GM20431 (cell line): ENCODE measurements around the gene CIAPIN1.
"Not testable (repeated sequence)": the region's sequence is repeated elsewhere in the genome, so short reads cannot be mapped to it uniquely, and the experiment has no call there.

Experiments
- in situ Hi-C: fragments of 300-500 bp; cut with MseI, MboI; formaldehyde crosslinking; loops from one replicate; pipeline ENCODE4 v1.15.0; 2020; ENCODE audit warnings: low sequenced_read_pairs; ENCODE audit not compliant: unreplicated experiment

Gene CIAPIN1

DNA sequence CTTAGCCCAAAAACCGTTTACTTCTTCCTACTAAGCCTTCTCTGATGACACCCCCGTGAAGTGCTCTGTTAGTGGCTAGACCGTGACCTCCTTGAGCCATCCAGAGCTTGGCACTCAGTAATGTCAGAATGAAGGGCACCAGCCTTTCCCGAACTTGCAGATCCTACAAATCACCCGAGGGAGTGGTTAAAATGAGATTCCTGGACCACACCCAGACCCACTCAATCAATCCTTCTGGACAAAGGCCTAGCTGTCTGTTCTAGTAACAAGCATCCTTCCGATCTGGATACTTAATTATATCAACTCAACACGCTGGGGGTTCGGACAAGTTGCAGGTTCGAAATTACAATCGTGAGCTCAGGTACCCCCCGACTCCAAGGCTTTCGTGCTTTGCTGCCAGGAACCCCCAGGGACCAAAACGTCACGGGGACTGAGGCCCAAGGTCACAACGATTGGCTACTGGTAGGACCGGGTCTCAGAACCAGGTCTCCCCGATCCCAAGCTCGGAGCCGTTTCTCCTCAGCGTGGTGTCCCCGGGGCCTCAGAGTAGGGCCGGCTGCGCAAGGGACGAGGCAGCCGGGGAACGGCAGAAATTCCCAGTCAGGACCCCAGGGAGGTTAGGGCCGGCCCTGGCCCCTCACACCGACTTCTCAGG, 527 bp downstream of the CIAPIN1 start:
- in situ Hi-C loops: no loop called here

DNA sequence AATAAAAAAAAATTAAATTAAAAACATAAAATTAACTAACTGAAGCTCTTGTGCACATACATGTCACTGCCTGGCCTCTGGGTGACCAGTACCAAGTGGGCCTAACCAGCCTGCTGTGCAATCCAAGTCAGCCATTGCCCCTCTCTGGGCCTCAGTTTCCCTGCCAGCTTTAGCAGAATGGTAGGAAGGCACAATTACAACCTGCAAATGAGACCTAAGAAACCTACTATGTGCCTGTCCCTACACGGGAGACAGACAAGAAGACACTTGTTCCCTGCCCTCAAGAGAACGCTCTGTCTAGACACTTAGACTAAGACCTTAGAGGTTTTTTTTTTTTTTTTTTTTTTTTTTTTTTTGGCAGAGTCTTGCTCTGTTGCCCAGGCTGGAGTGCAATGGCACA, 1.7 kb downstream of the CIAPIN1 start:
- in situ Hi-C loops: no loop called here

DNA sequence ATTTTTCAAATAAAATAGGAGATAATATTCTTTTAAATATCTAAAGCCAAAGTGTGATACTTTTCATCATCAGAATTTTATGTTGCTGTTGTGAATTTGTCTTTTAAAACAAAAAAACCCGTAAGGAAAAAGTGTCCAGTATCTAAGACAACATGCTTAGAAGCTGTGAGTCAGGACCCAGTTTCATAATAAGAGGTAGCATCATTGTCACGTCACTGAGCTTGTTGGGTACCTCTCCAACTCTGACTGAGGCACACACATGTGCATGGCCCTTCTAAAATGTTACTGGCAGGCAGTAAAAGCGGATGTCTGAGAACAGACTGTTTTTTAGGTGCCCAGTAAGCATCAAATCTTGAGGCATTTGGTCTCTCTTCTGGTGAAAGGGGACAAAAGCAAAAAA, 2.5 kb downstream of the CIAPIN1 start:
- in situ Hi-C loops: no loop called here

DNA sequence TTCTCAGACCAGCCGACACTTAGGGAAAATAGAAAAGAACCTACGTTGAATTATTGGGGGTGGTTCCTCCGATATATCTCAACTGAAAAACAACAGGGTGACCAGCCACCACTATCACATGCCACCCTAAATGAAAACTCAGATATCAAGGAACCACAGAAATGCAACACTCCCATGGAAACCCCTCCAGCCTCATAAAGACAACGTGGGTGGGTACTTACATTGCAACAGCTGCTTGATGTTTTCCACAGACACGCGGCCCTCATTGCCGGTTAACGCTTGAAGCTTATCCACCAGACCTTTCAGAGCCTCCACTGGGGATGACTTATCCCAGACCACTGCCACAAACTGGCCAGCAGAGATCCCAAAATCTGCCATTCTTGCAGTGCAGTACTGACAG, 6.6 kb downstream of the CIAPIN1 start:
- in situ Hi-C loops: not testable (repeated sequence)

DNA sequence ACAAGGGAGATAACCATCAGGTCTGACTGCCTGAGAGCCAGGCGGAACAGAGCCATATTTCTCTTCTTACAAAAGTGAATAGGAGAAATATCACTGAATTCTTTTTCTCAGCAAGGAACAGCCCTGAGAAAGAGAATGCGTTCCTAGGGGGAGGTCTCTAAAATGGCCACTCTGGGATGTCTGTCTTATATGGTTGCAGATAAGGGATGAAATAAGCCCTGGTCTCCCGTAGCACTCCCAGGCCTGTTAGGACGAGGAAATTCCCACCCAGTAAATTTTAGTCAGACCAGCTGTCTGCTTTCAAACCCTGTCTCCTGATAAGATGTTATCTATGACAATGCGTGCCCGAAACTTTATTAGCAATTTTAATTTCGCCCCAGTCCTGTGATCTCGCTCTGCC, 7.2 kb downstream of the CIAPIN1 start:
- in situ Hi-C loops: not testable (repeated sequence)

DNA sequence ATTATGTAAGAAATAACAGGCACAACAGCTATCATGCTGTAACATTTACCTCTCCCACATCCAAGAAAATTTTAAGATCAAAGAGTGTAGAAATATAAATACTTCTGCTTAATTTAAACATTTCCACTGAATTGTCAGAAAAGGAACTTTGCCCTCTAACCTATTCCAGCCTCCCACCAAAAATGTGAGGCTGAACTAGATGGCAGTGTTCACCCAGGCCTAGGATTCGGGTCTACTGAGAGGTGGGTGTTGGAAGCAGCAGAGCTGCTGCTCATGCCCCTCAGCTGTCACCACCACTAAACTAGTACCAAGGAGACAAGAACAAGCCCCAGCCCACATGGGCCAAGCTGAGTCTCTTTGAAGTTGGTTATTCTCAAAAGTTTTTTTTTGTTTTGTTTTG, 11.3 kb downstream of the CIAPIN1 start:
- in situ Hi-C loops: no loop called here

DNA sequence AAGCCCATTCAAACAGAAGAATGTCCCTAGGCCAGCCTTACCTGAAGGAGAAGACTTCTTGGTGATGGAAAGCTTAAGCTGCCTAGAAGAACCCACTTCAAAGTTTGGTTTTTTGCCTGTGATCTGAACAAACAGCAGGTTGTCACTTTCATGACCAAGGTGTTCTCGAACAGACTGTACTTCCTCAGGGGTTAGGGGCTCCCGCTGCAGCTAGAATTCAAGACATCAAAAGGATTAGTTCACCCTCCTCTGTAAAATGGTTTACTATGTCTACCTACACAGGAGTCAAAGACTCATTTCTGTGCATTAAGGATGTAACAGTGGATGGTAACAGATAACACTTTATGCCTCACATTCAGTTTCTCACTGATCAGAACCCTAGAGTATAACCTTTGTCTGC, 13.2 kb downstream of the CIAPIN1 start:
- in situ Hi-C loops: no loop called here

DNA sequence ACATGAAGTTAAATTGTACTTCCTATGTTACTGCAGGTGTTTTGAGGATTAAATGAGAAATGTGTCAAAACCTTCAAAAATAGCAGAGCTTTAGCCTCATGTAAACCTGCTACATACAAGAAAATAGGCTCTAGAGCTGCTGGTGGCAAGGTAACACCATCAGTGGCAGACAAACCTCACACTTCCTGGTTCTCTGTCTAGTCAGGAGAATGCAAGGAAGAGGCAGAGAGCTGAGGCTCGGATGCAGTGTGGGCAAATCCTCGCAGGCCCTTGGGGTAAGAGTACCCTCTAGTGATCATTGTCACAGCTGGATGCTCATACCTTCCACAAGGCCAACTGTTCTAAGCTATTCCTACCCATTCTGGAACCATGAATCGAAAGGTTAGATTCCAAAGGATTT, 14.2 kb downstream of the CIAPIN1 start:
- in situ Hi-C loops: no loop called here

DNA sequence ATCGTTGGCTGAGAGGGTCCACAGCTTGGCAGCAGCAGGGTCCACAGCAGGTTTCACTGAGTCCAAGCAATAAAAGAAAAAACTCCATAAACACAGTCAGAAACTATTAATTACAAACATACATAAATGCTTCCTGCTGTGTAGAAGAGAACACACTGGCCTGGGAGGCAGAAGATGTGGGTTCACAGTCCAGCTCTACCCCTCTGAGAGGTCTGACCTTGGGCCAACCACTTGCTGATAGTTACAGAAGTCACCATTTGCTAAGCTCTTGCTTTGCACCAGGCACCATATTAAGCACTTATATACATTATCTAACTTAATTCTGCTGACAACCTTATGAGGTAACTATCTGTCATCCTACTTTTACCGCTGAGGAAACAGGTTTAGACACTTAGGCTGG, 14.7 kb downstream of the CIAPIN1 start:
- in situ Hi-C loops: no loop called here

DNA sequence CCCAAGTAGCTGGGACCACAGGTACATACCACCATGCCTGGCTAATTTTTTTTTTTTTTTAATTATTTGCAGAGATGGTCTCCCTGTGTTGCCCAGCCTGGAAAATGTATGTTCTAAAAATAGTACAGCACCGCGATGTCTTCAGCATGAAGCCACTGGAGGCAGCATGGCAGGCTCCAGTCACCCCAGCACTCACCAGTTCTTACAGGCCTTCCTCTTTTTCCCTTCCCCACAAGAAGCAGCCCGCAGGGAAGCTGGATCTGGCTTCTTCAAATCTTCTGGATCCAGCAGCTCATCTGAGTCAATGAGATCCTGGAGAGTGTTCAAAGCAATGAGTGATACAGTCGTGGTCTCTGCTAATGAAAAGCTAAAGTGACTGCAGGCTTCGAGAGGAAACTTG, 16.2 kb downstream of the CIAPIN1 start:
- in situ Hi-C loops: no loop called here

DNA sequence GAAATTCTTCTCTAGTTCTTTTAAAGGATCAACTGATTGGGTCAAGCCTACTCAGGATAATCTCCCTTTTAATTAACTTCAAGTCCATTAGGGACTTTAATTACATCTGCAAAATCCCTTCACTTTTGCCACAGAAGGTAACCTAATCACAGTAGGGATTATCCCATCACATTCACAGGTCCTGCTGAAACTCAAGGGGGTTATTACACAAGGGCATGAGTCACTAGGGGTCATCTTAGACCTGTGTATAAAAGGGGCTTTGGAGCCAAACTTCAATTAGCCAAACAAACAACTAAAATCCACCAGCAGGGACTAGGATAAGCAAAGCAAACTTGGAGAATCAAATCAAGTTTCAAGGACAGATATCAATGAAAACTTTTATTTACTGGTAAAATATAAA, 19.4 kb downstream of the CIAPIN1 start:
- in situ Hi-C loops: no loop called here

DNA sequence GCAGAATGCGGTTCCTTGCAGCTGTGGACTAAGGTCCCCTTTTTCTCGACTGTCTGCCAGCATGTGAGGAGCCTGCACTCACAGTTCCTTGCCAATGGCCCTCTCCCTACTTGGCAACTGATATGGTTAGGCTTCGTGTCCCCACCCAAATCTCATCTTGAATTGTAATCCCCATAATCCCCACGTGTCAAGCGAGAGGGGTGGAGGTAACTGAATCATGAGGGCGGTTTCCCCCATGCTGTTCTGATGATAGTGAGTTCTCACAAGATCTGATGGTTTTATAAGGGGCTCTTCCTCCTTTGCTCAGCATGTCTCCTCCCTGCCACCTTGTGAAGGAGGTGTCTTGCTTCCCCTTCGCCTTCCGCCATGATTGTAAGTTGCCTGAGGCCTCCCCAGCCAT, 19.9 kb downstream of the CIAPIN1 start:
- in situ Hi-C loops: no loop called here

DNA sequence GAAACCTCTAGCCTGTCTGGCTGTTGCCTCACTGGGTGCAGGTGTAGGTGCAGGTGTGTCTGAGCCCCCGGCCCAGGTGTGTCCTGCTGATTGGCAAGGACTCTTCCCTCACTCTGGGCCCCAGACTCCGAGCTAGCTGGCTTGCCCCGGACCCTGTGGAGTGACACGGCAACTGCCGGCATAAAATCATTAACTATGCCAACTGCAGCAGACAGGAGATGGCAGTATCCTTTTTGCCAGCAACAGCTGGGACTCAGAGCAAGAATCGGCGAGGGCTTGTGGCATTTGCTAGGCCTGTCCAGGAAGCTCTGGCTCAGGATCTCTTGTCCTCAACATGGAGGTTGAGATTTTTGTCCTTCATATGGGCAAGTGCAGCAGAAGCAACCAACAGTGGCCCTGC, 20.8 kb downstream of the CIAPIN1 start:
- in situ Hi-C loops: no loop called here

DNA sequence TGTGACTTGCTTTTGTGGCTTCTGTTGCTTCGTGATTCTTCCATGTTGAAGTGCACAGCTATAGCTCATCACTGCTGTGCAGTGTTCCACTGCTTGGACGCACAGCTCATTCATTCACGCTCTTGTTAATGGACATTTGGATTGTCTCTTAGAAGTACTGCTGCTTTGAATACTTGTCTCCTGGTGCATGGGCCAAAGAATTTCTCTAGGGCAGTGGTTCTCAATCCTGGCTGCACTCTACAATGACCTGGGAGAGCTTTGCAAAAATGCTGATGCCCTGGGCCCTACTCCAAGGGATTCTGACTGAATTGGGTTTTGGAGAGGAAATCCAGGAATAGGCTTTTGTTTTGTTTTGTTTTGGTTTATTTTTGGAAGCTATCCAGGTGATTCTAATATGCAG, 22.6 kb downstream of the CIAPIN1 start:
- in situ Hi-C loops: loop anchor here (25.0 kb wide), 1 partner anchor 337 kb away; the partner anchor contains the start of gene CPNE2

DNA sequence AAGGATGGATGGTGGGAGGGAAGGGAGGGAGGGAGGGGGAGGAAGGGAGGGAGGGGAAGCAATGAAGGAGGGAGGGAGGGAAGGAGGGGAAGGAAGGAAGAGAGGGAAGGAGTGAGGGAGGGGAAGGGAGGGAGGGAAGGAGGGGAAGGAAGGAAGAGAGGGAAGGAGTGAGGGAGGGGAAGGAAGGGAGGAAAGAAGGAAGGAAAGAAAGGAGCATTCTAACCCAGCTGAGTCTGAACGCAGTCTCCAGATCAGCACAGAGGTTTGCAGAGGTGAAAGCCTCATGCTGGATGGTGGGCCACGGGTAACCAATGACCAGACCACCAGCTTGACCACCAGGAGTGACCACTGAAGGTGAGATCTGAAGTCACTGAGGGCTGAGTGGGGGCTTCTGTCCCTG, 24.0 kb downstream of the CIAPIN1 start:
- in situ Hi-C loops: loop anchor here (25.0 kb wide), 1 partner anchor 336 kb away; the partner anchor contains the start of gene CPNE2

DNA sequence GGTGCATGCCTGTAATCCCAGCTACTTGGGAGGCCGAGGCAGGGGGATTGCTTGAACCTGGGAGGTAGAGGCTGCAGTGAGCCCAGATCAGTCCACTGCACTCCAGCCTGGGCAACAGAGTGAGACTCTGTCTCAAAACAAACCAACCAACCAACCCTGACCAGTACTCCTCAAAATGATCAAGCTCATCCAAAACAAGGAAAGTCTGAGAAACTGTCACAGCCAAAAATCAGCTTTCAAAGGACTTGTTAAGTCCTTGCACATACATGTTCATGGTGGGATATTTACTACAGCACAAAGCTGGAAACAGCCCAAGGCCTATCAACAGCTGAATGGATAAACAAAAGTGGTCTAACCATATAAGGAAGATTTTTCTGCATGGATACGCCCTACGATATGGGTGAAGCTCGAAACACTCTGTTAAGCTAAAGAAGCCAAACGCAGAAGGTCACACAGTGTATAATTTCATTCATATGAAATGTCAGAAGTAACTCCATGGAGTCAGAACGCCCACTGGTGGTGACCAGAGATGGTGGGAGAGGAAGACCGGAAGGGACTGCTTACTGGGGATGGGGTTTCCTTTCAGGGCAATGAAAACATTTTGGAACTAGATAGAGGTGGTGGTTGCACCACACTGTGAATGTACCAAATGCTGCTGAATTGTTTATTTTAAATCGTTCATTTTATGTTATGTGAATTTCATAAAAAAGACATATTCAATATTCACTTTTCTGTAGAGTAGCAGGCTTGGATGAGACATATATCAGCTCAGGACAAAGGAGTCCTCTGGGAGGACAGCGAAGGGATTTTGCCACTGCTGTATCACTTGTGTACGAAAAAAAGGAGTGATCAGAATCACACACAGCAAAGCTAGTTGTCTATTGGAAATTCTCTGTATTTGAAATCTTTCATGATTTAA, 24.9 kb downstream of the CIAPIN1 start:
- in situ Hi-C loops: loop anchor here (25.0 kb wide), 1 partner anchor 335 kb away; the partner anchor contains the start of gene CPNE2

DNA sequence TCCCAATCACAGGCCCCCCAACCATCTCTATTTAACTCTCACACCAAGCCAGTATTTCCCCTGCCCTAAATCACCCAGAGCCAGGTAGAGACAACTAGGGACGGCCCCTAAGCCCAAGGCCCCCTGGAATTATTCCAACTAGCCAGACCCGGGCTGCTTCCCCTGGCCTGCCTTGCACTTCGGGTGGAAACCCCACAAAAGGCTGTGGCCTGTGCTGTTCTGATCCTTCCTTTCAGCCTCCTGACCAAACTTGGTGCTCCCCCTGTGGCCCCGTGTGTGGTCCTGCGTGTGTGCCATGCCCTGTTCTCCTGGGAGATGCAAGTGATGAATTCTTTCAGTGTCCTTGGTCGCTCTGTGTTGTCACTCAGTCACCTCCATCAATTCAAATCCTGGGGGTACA, 27.7 kb downstream of the CIAPIN1 start:
- in situ Hi-C loops: loop anchor here (10.0 to 25.0 kb wide), 2 partner anchors 115 to 332 kb away; partner anchors contain the start of gene CPNE2

DNA sequence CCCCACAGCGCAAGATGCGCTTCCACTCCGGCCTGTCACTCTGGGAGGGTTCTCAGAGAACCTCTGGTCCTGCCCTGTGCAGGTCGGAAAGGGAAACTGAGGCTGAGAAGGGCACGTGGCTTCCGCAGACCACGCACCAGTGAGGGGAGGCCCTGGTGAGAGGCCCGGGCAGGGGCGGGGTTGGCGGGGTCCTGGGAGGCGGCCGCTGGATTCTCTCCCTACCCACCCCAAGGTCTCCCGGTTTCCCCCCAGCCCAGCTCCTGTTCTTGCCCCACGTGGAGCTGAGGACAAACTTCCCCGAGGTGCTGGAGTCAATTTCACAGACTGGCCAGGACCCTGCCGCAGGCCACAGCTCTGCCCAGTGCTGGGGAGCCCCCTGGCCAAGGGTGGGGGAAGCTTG, 31.1 kb downstream of the CIAPIN1 start:
- in situ Hi-C loops: loop anchor here (10.0 to 25.0 kb wide), 2 partner anchors 111 to 329 kb away; partner anchors contain the start of gene CPNE2

DNA sequence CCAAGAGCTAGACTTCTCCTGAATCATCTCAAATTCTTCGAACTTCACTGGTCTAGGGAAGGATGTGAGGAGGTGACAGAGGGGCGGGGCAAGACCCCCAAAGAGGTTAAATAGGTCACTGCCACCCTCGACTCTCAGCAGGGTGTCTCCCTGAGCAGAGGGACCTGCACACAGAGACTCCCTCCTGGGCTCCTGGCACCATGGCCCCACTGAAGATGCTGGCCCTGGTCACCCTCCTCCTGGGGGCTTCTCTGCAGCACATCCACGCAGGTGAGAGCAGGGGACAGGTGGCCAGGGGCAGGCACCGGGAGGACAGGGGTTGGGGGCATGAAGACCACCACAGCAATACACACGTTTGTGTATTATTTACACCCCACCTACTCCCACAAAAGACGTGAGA, 33.5 kb downstream of the CIAPIN1 start:
- in situ Hi-C loops: loop anchor here (10.0 to 25.0 kb wide), 2 partner anchors 109 to 326 kb away; partner anchors contain the start of gene CPNE2

DNA sequence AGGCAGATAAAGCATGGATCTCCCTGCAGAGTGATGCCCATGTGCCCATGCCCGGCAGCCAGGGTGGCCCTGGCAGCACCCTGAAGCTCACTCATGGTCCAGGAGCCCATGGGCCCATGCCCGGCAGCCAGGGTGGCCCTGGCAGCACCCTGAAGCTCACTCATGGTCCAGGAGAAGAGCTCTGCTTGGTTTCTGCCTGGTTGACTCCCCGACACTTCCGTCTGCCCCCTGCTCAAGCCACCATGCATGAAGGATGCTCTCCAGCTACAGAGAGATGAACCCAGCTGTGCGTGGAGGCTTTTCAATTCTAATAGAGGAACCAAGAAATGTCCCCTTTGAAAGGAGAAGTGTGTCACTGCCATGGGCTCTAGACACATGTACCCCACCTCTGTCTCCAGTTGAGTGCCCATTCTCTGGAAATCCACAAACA, 33.9 kb downstream of the CIAPIN1 start:
- in situ Hi-C loops: loop anchor here (10.0 to 25.0 kb wide), 2 partner anchors 109 to 326 kb away; partner anchors contain the start of gene CPNE2

DNA sequence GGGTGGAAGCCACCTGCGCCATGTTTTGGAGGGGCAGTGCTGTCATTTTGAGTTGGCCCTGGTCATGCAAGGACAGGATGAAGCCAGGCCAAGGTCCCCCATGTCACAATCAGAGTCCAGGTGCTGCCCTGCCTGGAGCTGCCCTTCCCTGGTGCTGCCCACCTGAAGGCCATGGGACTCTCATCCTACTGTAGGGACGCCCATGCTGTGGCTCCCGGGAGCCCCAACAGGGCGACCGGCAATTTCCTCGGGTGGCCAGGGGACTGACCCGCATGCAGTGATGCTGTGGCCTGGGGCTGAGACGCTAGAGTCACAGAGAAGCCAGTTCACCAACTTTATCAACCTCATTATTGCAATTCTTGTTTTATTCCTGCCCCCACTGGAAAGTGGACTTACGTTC, 34.6 kb downstream of the CIAPIN1 start:
- in situ Hi-C loops: loop anchor here (10.0 to 25.0 kb wide), 2 partner anchors 108 to 325 kb away; partner anchors contain the start of gene CPNE2
